GM13977 (cell line): ENCODE data around the gene DMD.
"Not testable (repeated sequence)": the region's sequence is repeated elsewhere in the genome, so short reads cannot be mapped to it uniquely, and the experiment has no call there.

Experiments
- DNase-seq: peaks from one replicate; pipeline ENCODE4 v3.0.0; 2012; ENCODE audit warnings: low spot score
- CTCF ChIP-seq: IDR thresholded peaks from 2 replicates; pipeline ENCODE4 v1.5.1; 2012; ENCODE audit warnings: mild to moderate bottlenecking, control low read depth; ENCODE audit not compliant: insufficient read depth; ENCODE audit errors: extremely low read depth, missing control alignments
- in situ Hi-C: fragments of 300-500 bp; cut with MboI; formaldehyde crosslinking; loops from one replicate; pipeline ENCODE4 v1.12.0; 2022; ENCODE audit warnings: low sequenced_read_pairs, low pct_unique_long_range_greater_than_20kb, mixed read lengths, inconsistent platforms; ENCODE audit not compliant: unreplicated experiment

The DMD gene

DNA sequence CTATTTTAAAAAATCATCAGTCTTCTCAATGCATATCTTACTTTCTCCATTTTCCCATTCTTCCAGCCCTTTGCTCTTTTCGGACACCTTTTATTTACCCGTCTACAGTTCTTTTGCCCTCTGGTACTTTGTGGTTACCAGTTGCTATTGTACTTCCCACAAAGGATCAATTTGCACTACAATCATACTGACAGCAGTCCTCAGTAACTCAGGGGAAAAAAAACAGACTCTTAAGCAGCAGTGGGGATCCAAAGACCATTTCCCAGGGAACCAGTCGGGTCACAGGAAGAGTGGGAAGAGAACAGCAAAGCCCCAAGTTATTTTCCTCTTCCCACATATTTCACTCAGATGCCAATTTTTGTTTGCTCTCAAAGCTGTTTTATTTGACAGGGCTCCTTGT, 23.1 kb downstream of the DMD start:
- no peak for TF ChIP-seq CTCF
- DNase-seq = no peak
- in situ Hi-C loops = no loop called here

DNA sequence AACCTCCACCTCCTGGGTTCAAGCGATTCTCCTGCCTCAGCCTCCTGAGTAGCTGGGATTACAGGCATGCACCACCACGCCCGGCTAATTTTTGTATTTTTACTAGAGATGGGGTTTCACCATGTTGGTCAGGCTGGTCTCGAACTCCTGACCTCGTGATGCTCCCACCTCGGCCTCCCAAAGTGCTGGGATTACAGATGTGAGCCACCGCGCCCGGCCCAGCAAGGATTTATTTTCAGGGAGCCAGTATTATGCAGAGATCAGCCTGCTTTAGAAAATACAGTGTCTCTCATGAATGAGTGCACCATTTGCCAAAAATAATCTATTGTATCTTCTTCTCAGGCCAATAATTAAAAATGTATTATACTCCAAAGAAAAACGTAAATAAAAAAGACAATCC, 26.5 kb downstream of the DMD start:
- in situ Hi-C loops = not testable (repeated sequence)

DNA sequence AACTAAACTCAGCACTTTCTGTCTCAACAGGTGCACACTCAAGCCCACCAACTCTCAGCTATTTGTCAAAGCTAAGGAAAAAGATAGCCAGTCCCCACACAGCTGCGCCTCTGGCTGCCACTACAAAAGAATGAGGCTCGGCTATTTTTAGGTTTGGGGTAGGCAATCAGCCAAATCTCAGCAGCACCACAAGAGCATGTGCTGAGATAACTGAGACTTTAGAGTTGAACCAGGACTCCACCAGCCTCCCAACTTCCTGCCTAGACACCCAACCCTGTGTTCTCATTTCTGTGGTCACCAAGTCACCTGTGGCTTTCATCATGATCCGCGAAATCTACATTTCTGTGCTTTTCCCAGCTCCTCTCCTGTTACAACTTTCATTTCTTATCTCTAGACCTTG, 28.0 kb downstream of the DMD start:
- in situ Hi-C loops = no loop called here
- no peak for DNase-seq
- no peak for TF ChIP-seq CTCF

More for the DNA sequence above, 26.5 kb downstream of the DMD start:
- not testable (repeated sequence) for DNase-seq

DNA sequence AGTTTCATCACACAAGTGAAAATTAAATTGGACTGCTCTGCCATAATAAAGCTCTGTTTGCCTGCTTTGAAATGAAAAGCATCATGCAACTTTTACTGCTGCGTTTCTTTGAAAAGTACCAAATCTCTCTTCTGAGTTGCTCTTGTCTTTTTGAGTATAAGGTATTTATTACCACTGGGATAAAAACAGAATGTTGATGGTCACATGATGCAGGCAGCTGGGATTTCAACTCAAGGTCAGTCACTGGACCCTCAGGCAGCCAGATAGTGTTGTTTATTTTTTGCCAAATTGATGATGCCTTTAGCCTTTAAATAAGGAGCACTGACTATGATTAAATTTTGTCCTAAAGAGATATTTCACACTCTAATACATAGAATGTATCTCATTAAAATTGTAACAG, 32.7 kb downstream of the DMD start:
- in situ Hi-C loops = no loop called here

GRCh38 chrX:33178218-33178617, 33.1 kb downstream of the DMD start:
- in situ Hi-C loops = no loop called here
- TF ChIP-seq CTCF = no peak
- DNase-seq = no peak

More for the DNA sequence above, 32.7 kb downstream of the DMD start:
- no peak for DNase-seq
- no peak for TF ChIP-seq CTCF

DNA sequence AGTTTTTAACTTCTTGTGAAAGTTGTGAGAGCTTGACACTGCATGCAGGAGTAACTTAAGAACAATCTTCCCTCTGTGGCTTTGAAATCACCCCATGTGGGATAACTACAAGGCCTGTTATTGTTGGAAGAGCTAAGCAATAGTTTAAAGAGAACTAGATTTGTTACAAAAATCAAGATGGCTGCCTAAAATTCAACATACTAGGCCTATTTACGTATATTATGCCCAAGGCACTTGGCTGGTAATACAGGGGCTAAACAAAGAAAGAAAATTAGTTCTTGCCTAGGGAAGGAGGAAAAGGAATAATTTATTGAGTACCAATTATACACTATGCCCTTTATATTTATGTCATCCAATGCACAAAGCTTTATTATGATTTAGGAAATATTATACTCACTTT, 36.1 kb downstream of the DMD start:
- no peak for TF ChIP-seq CTCF
- no peak for DNase-seq
- in situ Hi-C loops = no loop called here

- no peak for DNase-seq
- no peak for TF ChIP-seq CTCF
- in situ Hi-C loops = no loop called here
Observed at GRCh38 chrX:33171041-33171440, 40.3 kb downstream of the DMD start.
